Mucosa of descending colon (tissue), 3 donors: ENCODE data around the gene SDCBP2. TPM values are rescaled to one million over a fixed set of nuclear protein-coding genes. Genes with fewer than 3 reads are reported as not detected.

Source experiments
- ATAC-seq: fragments of 200-7000 bp; cut with Tn5 transposase; one replicate; pipeline ENCODE4 v1.9.1; 2020; ENCODE audit warnings: mild to moderate bottlenecking, moderate library complexity
- DNase-seq, 3 donors: peaks; one replicate each; pipeline ENCODE4 v3.0.0-alpha.2; 2020
- H3K36me3 ChIP-seq: fragments of 200-600 bp; one replicate; pipeline ENCODE4 v1.8.0; 2021; ENCODE audit warnings: low read depth, mild to moderate bottlenecking
- H3K4me1 ChIP-seq: fragments of 200-600 bp; one replicate; pipeline ENCODE4 v1.8.0; 2021; ENCODE audit warnings: low read depth, mild to moderate bottlenecking
- H3K4me3 ChIP-seq: fragments of 200-600 bp; one replicate; pipeline ENCODE4 v1.8.0; 2021; ENCODE audit warnings: mild to moderate bottlenecking
- H3K9me3 ChIP-seq: fragments of 200-600 bp; one replicate; pipeline ENCODE4 v1.8.0; 2021; ENCODE audit warnings: mild to moderate bottlenecking
- intact Hi-C, 2 donors: fragments of 100-400 bp; cut with DNase I in 1 of 2; cut with micrococcal nuclease in 1 of 2; formaldehyde crosslinking; loops; one replicate each; pipeline versions ENCODE4 v1.11.0 to v1.11.1; 2022; cut with DNase I, micrococcal nuclease
- total RNA-seq, 3 donors: library from RNA; stranded (reverse); fragmentation: NEBNext Ultra II Directional in 2 of 3; extraction: Animal tissue kit (Norgen Biotek cat#: 25700) in 2 of 3; gene quantifications; one replicate each; pipeline versions ENCODE4 v1.2.1 to v1.2.4, GENCODE V29; 2021 to 2023
- TF ChIP-seq, protein P1 (sequence below): fragments of 200-600 bp; IDR thresholded peaks from one replicate; pipeline ENCODE4 v1.8.0; 2022; ENCODE audit warnings: antibody characterized with exemption, mild to moderate bottlenecking
- donor health status: DM: no; HTN: no; CAD: no; lungs with moderate emphysema.
- donor health status: DM: no; HTN: no; CAD: no.
- donor health status: DM: no; HTN: yes; CAD: no.

SDCBP2 gene
- total RNA-seq, 3 donors from 2014 or later, result 165 to 447 (median 320) TPM

DNA sequence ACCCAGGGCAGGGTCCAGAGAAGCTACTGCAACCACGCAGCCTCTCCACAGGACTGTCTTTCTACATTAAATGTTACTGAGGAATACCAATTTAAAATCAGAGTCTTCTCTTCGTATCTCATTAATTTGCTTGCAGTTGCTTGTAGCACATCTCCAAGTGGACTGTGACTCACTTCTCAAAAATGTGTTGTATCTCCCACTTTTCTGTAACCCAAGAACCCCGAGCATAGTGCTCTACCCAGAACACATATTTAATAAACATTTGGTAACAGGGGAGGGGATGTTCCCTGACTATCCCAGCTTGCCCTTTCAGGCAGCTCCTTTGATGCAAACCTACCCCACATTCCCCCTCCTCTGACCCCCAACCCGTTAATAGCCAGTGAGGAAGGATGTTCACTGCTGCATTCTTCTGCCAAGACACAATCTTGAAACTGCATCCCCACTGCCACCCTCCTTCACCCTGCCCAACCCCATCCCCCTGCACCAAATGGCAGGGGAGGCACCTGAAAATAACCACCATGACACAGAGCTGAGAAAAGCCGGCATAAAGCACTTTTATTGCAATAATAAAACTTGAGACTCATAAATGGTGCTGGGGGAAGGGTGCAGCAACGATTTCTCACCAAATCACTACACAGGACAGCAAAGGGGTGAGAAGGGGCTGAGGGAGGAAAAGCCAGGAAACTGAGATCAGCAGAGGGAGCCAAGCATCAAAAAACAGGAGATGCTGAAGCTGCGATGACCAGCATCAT is 39.7 kb upstream of the SDCBP2 start:
- intact Hi-C loops, result no loop called here

DNA sequence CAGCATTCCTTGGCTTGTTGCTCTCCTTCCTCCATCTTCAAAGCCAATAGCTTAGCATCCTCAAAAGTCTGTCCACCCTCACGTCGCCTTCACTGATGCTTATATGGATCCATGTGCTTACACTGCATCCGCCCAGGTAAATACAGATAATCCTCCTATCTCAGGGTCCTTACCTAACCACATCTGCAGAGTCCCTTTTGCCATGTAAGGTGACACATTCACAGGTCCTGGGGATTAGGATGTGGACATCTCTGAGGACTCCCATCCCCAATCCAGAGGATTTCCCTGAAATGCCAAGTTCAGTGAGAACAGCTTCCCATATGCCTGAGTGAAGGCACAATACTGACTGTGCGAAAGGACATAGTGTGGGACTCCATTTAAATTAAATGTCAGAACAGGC is 38.5 kb upstream of the SDCBP2 start:
- Histone ChIP-seq H3K4me3 (no peak overlapping the region), H3K4me1 (peaks cover 24% of the 10 kb centered on the region), H3K36me3 (no peaks in the 10 kb centered on the region), H3K9me3 (no peaks in the 10 kb centered on the region)
- DNase-seq, result no peak
- TF ChIP-seq, protein P1, sequence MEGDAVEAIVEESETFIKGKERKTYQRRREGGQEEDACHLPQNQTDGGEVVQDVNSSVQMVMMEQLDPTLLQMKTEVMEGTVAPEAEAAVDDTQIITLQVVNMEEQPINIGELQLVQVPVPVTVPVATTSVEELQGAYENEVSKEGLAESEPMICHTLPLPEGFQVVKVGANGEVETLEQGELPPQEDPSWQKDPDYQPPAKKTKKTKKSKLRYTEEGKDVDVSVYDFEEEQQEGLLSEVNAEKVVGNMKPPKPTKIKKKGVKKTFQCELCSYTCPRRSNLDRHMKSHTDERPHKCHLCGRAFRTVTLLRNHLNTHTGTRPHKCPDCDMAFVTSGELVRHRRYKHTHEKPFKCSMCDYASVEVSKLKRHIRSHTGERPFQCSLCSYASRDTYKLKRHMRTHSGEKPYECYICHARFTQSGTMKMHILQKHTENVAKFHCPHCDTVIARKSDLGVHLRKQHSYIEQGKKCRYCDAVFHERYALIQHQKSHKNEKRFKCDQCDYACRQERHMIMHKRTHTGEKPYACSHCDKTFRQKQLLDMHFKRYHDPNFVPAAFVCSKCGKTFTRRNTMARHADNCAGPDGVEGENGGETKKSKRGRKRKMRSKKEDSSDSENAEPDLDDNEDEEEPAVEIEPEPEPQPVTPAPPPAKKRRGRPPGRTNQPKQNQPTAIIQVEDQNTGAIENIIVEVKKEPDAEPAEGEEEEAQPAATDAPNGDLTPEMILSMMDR, result no peak
- ATAC-seq, result no peak
- intact Hi-C loops, result no loop called here

More for the DNA sequence above, 39.7 kb upstream of the SDCBP2 start:
- DNase-seq (no peak), ATAC-seq (peak; percentile 82)
- Histone ChIP-seq H3K4me3 (no peak overlapping the region), H3K36me3 (no peaks in the 10 kb centered on the region), H3K4me1 (peaks cover 22% of the 10 kb centered on the region), H3K9me3 (no peaks in the 10 kb centered on the region)
- TF ChIP-seq, protein P1, result no peak

DNA sequence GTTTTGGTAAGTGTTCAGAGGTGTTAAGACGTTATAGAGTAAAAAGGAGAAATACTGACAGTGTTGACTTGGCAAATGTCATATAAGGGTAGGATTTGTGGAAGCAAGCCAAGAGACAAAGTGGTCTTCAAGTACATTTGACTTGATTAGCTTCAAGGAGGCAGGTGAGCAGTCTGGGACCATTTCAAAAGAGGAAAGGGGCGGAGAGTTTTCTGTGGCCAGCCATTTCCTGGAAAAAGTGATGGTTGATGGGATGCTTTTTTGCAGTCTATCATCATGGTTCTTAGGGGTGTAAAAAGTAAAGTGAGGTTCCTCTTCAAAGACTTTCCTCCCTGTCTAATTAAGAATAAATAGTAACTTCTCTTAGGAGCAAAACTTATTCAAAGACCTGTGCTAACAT is 35.2 kb upstream of the SDCBP2 start:
- no peak for DNase-seq
- Histone ChIP-seq H3K4me1 (peaks cover 14% of the 10 kb centered on the region), H3K36me3 (no peaks in the 10 kb centered on the region), H3K4me3 (no peak overlapping the region), H3K9me3 (no peaks in the 10 kb centered on the region)
- peak; percentile 29 for ATAC-seq
- intact Hi-C loops, result no loop called here
- TF ChIP-seq, protein P1, result no peak

DNA sequence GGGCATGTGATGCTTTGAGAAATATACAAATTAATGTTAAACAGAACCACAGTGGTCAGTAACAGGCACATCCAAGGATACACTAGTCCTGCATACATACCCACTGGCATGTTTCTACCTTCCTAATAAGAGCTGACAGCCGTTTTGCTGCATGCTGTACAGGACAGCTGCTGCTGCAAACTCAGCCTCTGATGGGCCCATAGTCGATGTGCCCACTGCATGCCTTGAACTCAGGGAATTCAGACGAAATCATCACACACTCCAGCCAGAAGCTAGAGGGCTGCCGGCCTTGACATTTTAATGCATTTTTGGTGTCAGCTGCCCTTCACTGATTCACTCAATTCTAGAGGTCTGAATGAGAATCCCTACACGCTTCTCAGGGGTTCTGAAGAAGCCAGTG is 34.6 kb upstream of the SDCBP2 start:
- Histone ChIP-seq H3K9me3 (no peaks in the 10 kb centered on the region), H3K4me3 (no peak overlapping the region), H3K4me1 (peaks cover 14% of the 10 kb centered on the region), H3K36me3 (no peaks in the 10 kb centered on the region)
- no peak for ATAC-seq
- TF ChIP-seq, protein P1, result no peak
- intact Hi-C loops, result no loop called here
- DNase-seq, result no peak

DNA sequence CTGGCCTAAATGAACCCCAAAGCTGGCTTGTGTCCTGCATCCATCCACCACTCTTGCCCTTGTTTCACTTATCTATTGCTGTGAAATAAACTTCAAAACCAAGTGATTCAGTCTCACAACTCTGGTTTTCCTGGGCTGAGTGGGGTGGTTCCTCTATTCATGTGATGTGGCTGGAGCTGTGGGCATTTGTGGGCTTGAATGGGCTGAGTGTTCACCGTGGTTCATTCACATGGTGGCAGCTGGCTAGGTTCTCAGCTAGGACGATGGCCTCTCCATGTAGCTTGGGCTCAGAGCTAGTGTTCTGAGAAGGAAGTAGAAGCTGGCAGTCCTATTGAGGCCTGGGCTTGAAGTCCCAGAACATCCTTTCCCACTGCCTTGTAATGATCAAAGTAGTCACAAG is 33.5 kb upstream of the SDCBP2 start:
- H3K9me3 ChIP-seq, result no peaks in the 10 kb centered on the region
- ATAC-seq (no peak), DNase-seq (no peak)
- TF ChIP-seq, protein P1, result no peak
- H3K36me3 ChIP-seq, result no peaks in the 10 kb centered on the region
- no peak overlapping the region for H3K4me3 ChIP-seq
- intact Hi-C loops, result no loop called here
- peaks cover 14% of the 10 kb centered on the region for H3K4me1 ChIP-seq
